Thyroid gland (tissue), 4 donors: ENCODE measurements around the gene RAPGEF3.
A peak's percentile ranks its signal among the peaks of the same experiment; 100 is the strongest.

ENCODE experiments used
- CTCF ChIP-seq, 6 experiments: fragments of 200-600 bp in 3 of 6; fragments of 450-650 bp in 3 of 6; sonication (generic) in 3 of 6; IDR thresholded peaks; one replicate each; pipeline ENCODE4 v1.5.1; 2016 to 2019; ENCODE audit warnings: antibody characterized with exemption in 6 of 6, mild to moderate bottlenecking in 2 of 6, inconsistent platforms in 1 of 6, moderate library complexity in 1 of 6
- POLR2A ChIP-seq, 2 donors: fragments of 450-650 bp; IDR thresholded peaks; one replicate each; pipeline ENCODE4 v1.6.1; 2017; ENCODE audit warnings: antibody characterized with exemption in 2 of 2, mild to moderate bottlenecking in 2 of 2, moderate library complexity in 1 of 2

- TF ChIP-seq POLR2A (IDR thresholded peaks at IDR 0.05) (no peak), CTCF (IDR thresholded peaks at IDR 0.05) (peak in 3 of 6 experiments; percentile 25 to 28 (median 26))
These were observed 38.8 kb upstream of the RAPGEF3 start for GRCh38 chr12:47797441-47797840.
